ENCODE results near the gene HSP90B1. TPM values are rescaled to one million over a fixed set of nuclear protein-coding genes. Genes with fewer than 3 reads are reported as not detected.
A peak's percentile ranks its signal among the peaks of the same experiment; 100 is the strongest.

Gene HSP90B1
- total RNA-seq, 1 donor from 2014 or later, result 427 TPM

GRCh38 chr12:103965255-103965589 lies 35.0 kb downstream of the HSP90B1 start:
- H3K27ac Mint-ChIP-seq, result peak overlapping the region; percentile 99
- peaks cover 17% of the 10 kb centered on the region for H3K36me3 Mint-ChIP-seq (ENCODE audit: low read depth)
- intact Hi-C loops (cut with micrococcal nuclease), result loop anchor here (1.0 to 5.0 kb wide), 8 partner anchors 8 to 1262 kb away; partner anchors contain the start of genes EID3, HCFC2, HSP90B1 and NFYB
- H3K9me3 Mint-ChIP-seq, result no peaks in the 10 kb centered on the region
- DNase-seq (ENCODE audit: low spot score), result no peak
- H3K27me3 Mint-ChIP-seq (ENCODE audit: insufficient read depth), result no peaks in the 10 kb centered on the region
- H3K4me3 Mint-ChIP-seq, result peak overlapping the region; percentile 98
- peaks cover 47% of the 10 kb centered on the region for H3K4me1 Mint-ChIP-seq (ENCODE audit: low read depth)

GRCh38 chr12:103965590-103966504 lies 35.6 kb downstream of the HSP90B1 start, which contains the start of gene TDG:
Gene TDG (plus strand): TSS chr12:103965872. CDS start chr12:103966038, 166 bp downstream.
- Mint-ChIP-seq H3K4me1 (ENCODE audit: low read depth) (peaks cover 47% of the 10 kb centered on the region), H3K9me3 (no peaks in the 10 kb centered on the region), H3K27me3 (ENCODE audit: insufficient read depth) (no peaks in the 10 kb centered on the region), H3K36me3 (ENCODE audit: low read depth) (peaks cover 17% of the 10 kb centered on the region), H3K4me3 (peak within 1 kb of the TSS; percentile 98), H3K27ac (peak within 1 kb of the TSS; percentile 99)
- peak; percentile 95 for DNase-seq (ENCODE audit: low spot score)
- intact Hi-C loops (cut with micrococcal nuclease), result loop anchor here (1.0 to 5.0 kb wide), 9 partner anchors 9 to 1261 kb away; partner anchors contain the start of genes EID3, HCFC2, HSP90B1 and NFYB

GRCh38 chr12:103966736-103967135 lies 36.5 kb downstream of the HSP90B1 start:
- H3K9me3 Mint-ChIP-seq, result no peaks in the 10 kb centered on the region
- H3K27me3 Mint-ChIP-seq (ENCODE audit: insufficient read depth), result no peaks in the 10 kb centered on the region
- peaks cover 20% of the 10 kb centered on the region for H3K36me3 Mint-ChIP-seq (ENCODE audit: low read depth)
- intact Hi-C loops (cut with micrococcal nuclease), result loop anchor here (2.0 to 5.0 kb wide), 3 partner anchors 320 to 1261 kb away; partner anchors contain the start of gene EID3
- H3K27ac Mint-ChIP-seq, result peak overlapping the region; percentile 99
- DNase-seq (ENCODE audit: low spot score), result no peak
- H3K4me3 Mint-ChIP-seq, result peak overlapping the region; percentile 98
- H3K4me1 Mint-ChIP-seq (ENCODE audit: low read depth), result peaks cover 47% of the 10 kb centered on the region

GRCh38 chr12:103969391-103969790 lies 39.2 kb downstream of the HSP90B1 start:
- no peaks in the 10 kb centered on the region for H3K9me3 Mint-ChIP-seq
- peaks cover 25% of the 10 kb centered on the region for H3K36me3 Mint-ChIP-seq (ENCODE audit: low read depth)
- no peak overlapping the region for H3K4me3 Mint-ChIP-seq
- H3K27ac Mint-ChIP-seq, result no peak overlapping the region
- peaks cover 44% of the 10 kb centered on the region for H3K4me1 Mint-ChIP-seq (ENCODE audit: low read depth)
- DNase-seq (ENCODE audit: low spot score), result no peak
- intact Hi-C loops (cut with micrococcal nuclease), result loop anchor here (5.0 kb wide), 2 partner anchors 333 to 1258 kb away; partner anchors contain the start of gene EID3
- no peaks in the 10 kb centered on the region for H3K27me3 Mint-ChIP-seq (ENCODE audit: insufficient read depth)

- Mint-ChIP-seq H3K4me1 (ENCODE audit: low read depth) (peaks cover 19% of the 10 kb centered on the region), H3K27me3 (ENCODE audit: insufficient read depth) (no peaks in the 10 kb centered on the region), H3K9me3 (no peaks in the 10 kb centered on the region), H3K4me3 (no peak overlapping the region), H3K27ac (no peak overlapping the region), H3K36me3 (ENCODE audit: low read depth) (peaks cover 21% of the 10 kb centered on the region)
- DNase-seq (ENCODE audit: low spot score), result no peak
- intact Hi-C loops (cut with micrococcal nuclease), result no loop called here
Observed at GRCh38 chr12:103973909-103974308, 43.7 kb downstream of the HSP90B1 start.

- Mint-ChIP-seq H3K27ac (no peak overlapping the region), H3K4me1 (ENCODE audit: low read depth) (peaks cover 7% of the 10 kb centered on the region), H3K36me3 (ENCODE audit: low read depth) (peaks cover 26% of the 10 kb centered on the region), H3K9me3 (no peaks in the 10 kb centered on the region), H3K27me3 (ENCODE audit: insufficient read depth) (no peaks in the 10 kb centered on the region), H3K4me3 (no peak overlapping the region)
- no peak for DNase-seq (ENCODE audit: low spot score)
- intact Hi-C loops (cut with micrococcal nuclease), result no loop called here
Observed at GRCh38 chr12:103975368-103975767, 45.2 kb downstream of the HSP90B1 start.

GRCh38 chr12:103978384-103978982 lies 48.3 kb downstream of the HSP90B1 start:
- Mint-ChIP-seq H3K27ac (no peak overlapping the region), H3K4me1 (ENCODE audit: low read depth) (peaks cover 7% of the 10 kb centered on the region), H3K4me3 (no peak overlapping the region), H3K27me3 (ENCODE audit: insufficient read depth) (no peaks in the 10 kb centered on the region), H3K9me3 (no peaks in the 10 kb centered on the region), H3K36me3 (ENCODE audit: low read depth) (peaks cover 29% of the 10 kb centered on the region)
- intact Hi-C loops (cut with micrococcal nuclease), result no loop called here
- no peak for DNase-seq (ENCODE audit: low spot score)

- Mint-ChIP-seq H3K36me3 (ENCODE audit: low read depth) (peaks cover 27% of the 10 kb centered on the region), H3K4me1 (ENCODE audit: low read depth) (no peaks in the 10 kb centered on the region), H3K27ac (no peak overlapping the region), H3K9me3 (no peaks in the 10 kb centered on the region), H3K27me3 (ENCODE audit: insufficient read depth) (no peaks in the 10 kb centered on the region), H3K4me3 (no peak overlapping the region)
- intact Hi-C loops (cut with micrococcal nuclease), result no loop called here
- no peak for DNase-seq (ENCODE audit: low spot score)
Observed at GRCh38 chr12:103986829-103987228, 56.6 kb downstream of the HSP90B1 start.

- Mint-ChIP-seq H3K36me3 (ENCODE audit: low read depth) (no peaks in the 10 kb centered on the region), H3K9me3 (no peaks in the 10 kb centered on the region), H3K4me1 (ENCODE audit: low read depth) (no peaks in the 10 kb centered on the region), H3K27ac (no peak overlapping the region), H3K4me3 (no peak overlapping the region), H3K27me3 (ENCODE audit: insufficient read depth) (peaks cover 14% of the 10 kb centered on the region)
- no peak for DNase-seq (ENCODE audit: low spot score)
- intact Hi-C loops (cut with micrococcal nuclease), result no loop called here
Observed at GRCh38 chr12:103994235-103994634, 64.0 kb downstream of the HSP90B1 start.

GRCh38 chr12:103996595-103996994 lies 66.4 kb downstream of the HSP90B1 start:
- Mint-ChIP-seq H3K4me1 (ENCODE audit: low read depth) (no peaks in the 10 kb centered on the region), H3K27me3 (ENCODE audit: insufficient read depth) (peaks cover 23% of the 10 kb centered on the region), H3K36me3 (ENCODE audit: low read depth) (no peaks in the 10 kb centered on the region), H3K4me3 (no peak overlapping the region), H3K9me3 (no peaks in the 10 kb centered on the region), H3K27ac (no peak overlapping the region)
- intact Hi-C loops (cut with micrococcal nuclease), result no loop called here
- DNase-seq (ENCODE audit: low spot score), result no peak

GRCh38 chr12:103997286-103997900 lies 67.2 kb downstream of the HSP90B1 start:
- DNase-seq (ENCODE audit: low spot score), result no peak
- Mint-ChIP-seq H3K36me3 (ENCODE audit: low read depth) (no peaks in the 10 kb centered on the region), H3K9me3 (no peaks in the 10 kb centered on the region), H3K4me3 (no peak overlapping the region), H3K27ac (no peak overlapping the region), H3K4me1 (ENCODE audit: low read depth) (no peaks in the 10 kb centered on the region), H3K27me3 (ENCODE audit: insufficient read depth) (peaks cover 24% of the 10 kb centered on the region)
- intact Hi-C loops (cut with micrococcal nuclease), result no loop called here

Data from activated T-helper 1 cell treated with anti-CD3 and anti-CD28 coated beads, Interleukin-12 subunit alpha, Interleukin-12 subunit beta, Interleukin-2, Interleukin-4 antibody, amounts not matched to agents 30 ng/mL and 10 ng/mL and 1 ng/mL, durations not matched to agents 14 hours and 24 hours and 36 hours (primary cell).